Stimulated activated CD8-positive, alpha-beta memory T cell treated with anti-CD3 and anti-CD28 coated beads, Interleukin-7, amount 100 ng/mL, for 48 hours (primary cell): Measurements from ENCODE around the gene SDHA.
A peak's percentile ranks its signal among the peaks of the same experiment; 100 is the strongest.
"Not testable (repeated sequence)": the region's sequence is repeated elsewhere in the genome, so short reads cannot be mapped to it uniquely, and the experiment has no call there.

Experiments
- DNase-seq, 2 donors: peaks; one replicate each; pipeline ENCODE4 v3.0.0-alpha.2; 2020; ENCODE audit warnings: low read depth in 1 of 2; ENCODE audit errors: extremely low read depth in 1 of 2

Gene SDHA

GRCh38 chr5:218457-219291 lies 554 bp downstream of the SDHA start:
- DNase-seq = peak in 1 of 2 donors; percentile 2

- DNase-seq = no peak
Measured at GRCh38 chr5:219460-219863, 1.3 kb downstream of the SDHA start.

GRCh38 chr5:219991-220390 lies 1.9 kb downstream of the SDHA start:
- no peak for DNase-seq

GRCh38 chr5:222951-223715 lies 5.0 kb downstream of the SDHA start:
- not testable (repeated sequence) for DNase-seq

GRCh38 chr5:223791-224190 lies 5.7 kb downstream of the SDHA start:
- no peak for DNase-seq

- DNase-seq = no peak
Measured at GRCh38 chr5:225334-225733, 7.2 kb downstream of the SDHA start.

GRCh38 chr5:227375-227774 lies 9.3 kb downstream of the SDHA start:
- not testable (repeated sequence) for DNase-seq

GRCh38 chr5:228886-229285 lies 10.8 kb downstream of the SDHA start:
- DNase-seq = no peak

GRCh38 chr5:230711-231110 lies 12.6 kb downstream of the SDHA start:
- no peak for DNase-seq

GRCh38 chr5:231661-232060 lies 13.5 kb downstream of the SDHA start:
- no peak for DNase-seq

- not testable (repeated sequence) for DNase-seq
Measured at GRCh38 chr5:233426-233825, 15.3 kb downstream of the SDHA start.

- no peak for DNase-seq
Measured at GRCh38 chr5:234450-234849, 16.3 kb downstream of the SDHA start.

GRCh38 chr5:235527-235926 lies 17.4 kb downstream of the SDHA start:
- not testable (repeated sequence) for DNase-seq

- not testable (repeated sequence) for DNase-seq
Measured at GRCh38 chr5:237931-238330, 19.8 kb downstream of the SDHA start.

- DNase-seq = not testable (repeated sequence)
Measured at GRCh38 chr5:240550-240949, 22.4 kb downstream of the SDHA start.

- DNase-seq = not testable (repeated sequence)
Measured at GRCh38 chr5:241045-241669, 23.0 kb downstream of the SDHA start.

GRCh38 chr5:243683-244367 lies 25.7 kb downstream of the SDHA start:
- peak in 1 of 2 donors; percentile 14 for DNase-seq

GRCh38 chr5:245717-246116 lies 27.6 kb downstream of the SDHA start:
- not testable (repeated sequence) for DNase-seq

GRCh38 chr5:250396-250795 lies 32.3 kb downstream of the SDHA start:
- DNase-seq = not testable (repeated sequence)

- not testable (repeated sequence) for DNase-seq
Measured at GRCh38 chr5:251016-251415, 32.9 kb downstream of the SDHA start.

GRCh38 chr5:251538-251937 lies 33.4 kb downstream of the SDHA start:
- not testable (repeated sequence) for DNase-seq
